ENCODE measurements around the gene ZNF500.
"Not testable (repeated sequence)": the region's sequence is repeated elsewhere in the genome, so short reads cannot be mapped to it uniquely, and the experiment has no call there.

The ZNF500 gene

DNA sequence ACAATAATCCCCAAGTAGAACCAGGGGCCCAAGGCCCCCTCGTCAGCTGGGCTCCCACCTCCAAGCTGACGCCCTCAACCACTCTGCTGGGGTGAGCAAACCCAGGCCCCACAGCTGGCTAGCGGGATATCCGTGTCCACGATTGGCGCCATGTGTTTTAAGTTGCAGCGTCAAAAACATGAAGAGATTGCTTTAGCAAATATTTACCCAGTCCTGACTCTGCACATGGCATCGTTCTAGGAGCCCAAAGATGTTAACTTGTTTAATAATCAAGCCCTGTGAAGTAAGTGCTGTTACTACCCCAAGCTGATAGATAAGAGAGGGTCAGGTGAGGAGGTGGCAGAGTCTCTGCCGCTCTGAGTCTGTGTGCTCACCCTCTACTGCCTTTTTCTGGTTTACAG is 21.5 kb upstream of the ZNF500 start:
- no peak overlapping the region for H3K4me3 ChIP-seq (replicated peaks; ENCODE audit: low read depth, low read length)
- no peak for TF ChIP-seq CTCF (IDR thresholded peaks at IDR 0.05; ENCODE audit: low read length, missing control alignments)
- DNase-seq (ENCODE audit: low read depth), result no peak

GRCh38 chr16:4787627-4788482 is 20.9 kb upstream of the ZNF500 start, which contains the start of gene SEPTIN12:
SEPTIN12 (minus strand) TSS chr16:4788345; CDS start chr16:4787645, 700 bp downstream.
- no peak for TF ChIP-seq CTCF (IDR thresholded peaks at IDR 0.05; ENCODE audit: low read length, missing control alignments)
- no peak for DNase-seq (ENCODE audit: low read depth)
- H3K4me3 ChIP-seq (replicated peaks; ENCODE audit: low read depth, low read length), result no peak within 1 kb of the TSS

GRCh38 chr16:4787068-4787467 is 20.1 kb upstream of the ZNF500 start:
- no peak for TF ChIP-seq CTCF (IDR thresholded peaks at IDR 0.05; ENCODE audit: low read length, missing control alignments)
- DNase-seq (ENCODE audit: low read depth), result no peak
- no peak overlapping the region for H3K4me3 ChIP-seq (replicated peaks; ENCODE audit: low read depth, low read length)

DNA sequence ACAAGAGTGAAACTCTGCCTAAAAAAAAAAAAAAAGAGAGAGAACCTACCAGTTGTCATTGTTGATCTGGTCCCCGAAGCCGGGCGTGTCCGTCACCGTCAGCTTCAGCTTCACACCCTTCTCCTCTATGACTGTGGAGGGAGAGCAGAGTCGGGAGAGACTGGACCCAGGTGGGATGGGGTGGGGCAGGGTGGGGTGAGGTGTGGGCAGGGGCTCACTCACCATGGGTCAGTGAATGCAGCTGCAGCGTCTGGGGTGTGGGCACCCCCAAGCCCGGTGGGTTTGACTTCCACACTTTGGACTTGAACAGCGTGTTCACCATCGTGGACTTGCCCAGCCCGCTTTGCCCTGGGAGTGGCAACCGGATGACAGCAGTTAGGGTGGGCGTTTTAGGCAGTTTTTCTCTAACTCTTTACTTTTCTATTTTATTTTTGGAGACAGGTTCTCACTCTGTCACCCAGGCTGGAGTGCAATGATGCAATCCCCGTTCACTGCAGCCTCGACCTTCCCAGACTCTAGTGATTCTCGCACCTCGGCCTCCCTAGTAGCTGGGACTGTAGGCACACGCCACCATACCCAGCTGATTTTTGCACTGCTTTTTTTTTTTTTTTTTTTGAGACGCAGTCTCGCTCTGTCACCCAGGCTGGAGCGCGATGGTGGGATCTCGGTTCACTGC is 18.9 kb upstream of the ZNF500 start:
- TF ChIP-seq CTCF (IDR thresholded peaks at IDR 0.05; ENCODE audit: low read length, missing control alignments), result no peak
- H3K4me3 ChIP-seq (replicated peaks; ENCODE audit: low read depth, low read length), result no peak overlapping the region
- DNase-seq (ENCODE audit: low read depth), result no peak

GRCh38 chr16:4784444-4784987 is 17.6 kb upstream of the ZNF500 start:
- H3K4me3 ChIP-seq (replicated peaks; ENCODE audit: low read depth, low read length); DNase-seq (ENCODE audit: low read depth): not testable (repeated sequence)

DNA sequence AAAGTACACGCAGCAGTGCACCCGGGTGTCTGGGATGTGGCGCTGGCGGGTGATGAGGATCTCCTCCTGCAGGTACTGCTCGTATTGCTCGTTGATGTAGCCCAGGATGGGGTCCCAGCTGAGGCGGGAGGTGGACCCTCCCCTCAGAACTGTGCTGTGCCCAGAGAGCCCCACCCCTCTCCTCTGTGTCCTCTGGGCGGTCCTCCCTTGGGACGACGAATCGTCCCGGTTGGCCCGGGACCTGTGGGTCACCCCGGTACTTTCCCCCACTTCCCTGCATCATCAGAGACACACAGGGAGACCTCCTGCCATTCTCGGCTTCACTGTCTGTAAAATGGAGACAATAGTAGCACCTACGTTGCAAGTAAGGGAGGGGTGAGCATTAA is 17.0 kb upstream of the ZNF500 start:
- DNase-seq (ENCODE audit: low read depth), result no peak
- H3K4me3 ChIP-seq (replicated peaks; ENCODE audit: low read depth, low read length), result no peak overlapping the region
- TF ChIP-seq CTCF (IDR thresholded peaks at IDR 0.05; ENCODE audit: low read length, missing control alignments), result no peak

DNA sequence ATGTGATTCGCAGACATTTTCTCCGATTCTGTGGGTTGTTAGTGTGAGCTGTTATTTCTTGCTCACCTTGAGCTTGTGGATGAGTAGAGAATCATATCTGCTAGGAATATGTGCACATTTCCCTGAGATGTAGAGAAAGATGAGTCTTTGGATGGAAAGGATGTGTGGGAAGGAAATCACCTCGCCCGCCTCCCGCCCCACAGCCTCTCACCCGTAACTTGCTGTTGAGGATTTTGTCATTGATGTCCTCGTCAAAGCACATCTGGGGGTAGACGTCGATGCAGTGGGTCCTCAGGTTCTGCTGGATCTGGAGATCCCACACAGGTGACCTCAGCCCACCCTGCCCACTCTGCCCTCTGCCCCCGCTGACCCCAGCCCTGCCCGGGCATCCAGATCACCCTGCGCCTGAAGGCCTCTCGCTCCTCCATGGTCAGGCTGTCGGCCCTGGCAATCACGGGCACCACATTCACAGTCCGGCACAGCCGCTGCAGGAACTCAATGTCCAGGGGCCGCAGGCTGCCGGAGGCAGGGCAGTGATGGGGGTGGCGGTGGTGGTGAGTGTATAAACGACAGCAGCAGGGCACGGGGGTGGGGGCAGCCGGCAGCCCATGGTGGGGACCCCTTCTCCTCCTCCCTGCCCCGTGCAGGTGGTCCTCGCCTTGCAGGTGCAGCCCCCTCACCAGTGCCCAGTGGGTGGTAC is 16.4 kb upstream of the ZNF500 start:
- no peak overlapping the region for H3K4me3 ChIP-seq (replicated peaks; ENCODE audit: low read depth, low read length)
- DNase-seq (ENCODE audit: low read depth), result no peak
- TF ChIP-seq CTCF (IDR thresholded peaks at IDR 0.05; ENCODE audit: low read length, missing control alignments), result no peak
